CD14-positive monocyte (primary cell): ENCODE measurements around the gene TMEM114. TPM values are rescaled to one million over a fixed set of nuclear protein-coding genes. Genes with fewer than 3 reads are reported as not detected.

ENCODE experiments used
- DNase-seq, 3 donors: peaks; one replicate each; pipeline ENCODE4 v3.0.0-alpha.2; 2011 to 2022
- H2AFZ ChIP-seq: 2 replicates; pipeline ENCODE4 v1.6.0; 2012; ENCODE audit warnings: mild to moderate bottlenecking, low read depth, low read length, inconsistent platforms; ENCODE audit not compliant: insufficient read depth, poor library complexity, severe bottlenecking
- H3K27ac ChIP-seq, 2 donors: 1 replicate in 1 of 2; 2 replicates in 1 of 2; pipeline ENCODE4 v1.5.1; 2012 to 2013; ENCODE audit warnings: low read length in 2 of 2, control low read depth in 1 of 2, inconsistent platforms in 1 of 2, low read depth in 1 of 2, mild to moderate bottlenecking in 1 of 2
- H3K27me3 ChIP-seq, 2 donors: one replicate each; pipeline versions ENCODE4 v1.6.0 to v1.6.1; 2011 to 2013; ENCODE audit warnings: low read length in 2 of 2; ENCODE audit not compliant: control insufficient read depth in 2 of 2, insufficient read depth in 2 of 2
- H3K36me3 ChIP-seq, 2 donors: replicated peaks in 1 of 2; 1 replicate in 1 of 2; 2 replicates in 1 of 2; pipeline versions ENCODE4 v1.5.1 to v1.6.1; 2012 to 2013; ENCODE audit warnings: low read length in 2 of 2, control low read depth in 1 of 2, inconsistent platforms in 1 of 2, mild to moderate bottlenecking in 1 of 2; ENCODE audit not compliant: insufficient read depth in 2 of 2, control insufficient read depth in 1 of 2
- H3K4me1 ChIP-seq, 2 donors: 1 replicate in 1 of 2; 2 replicates in 1 of 2; pipeline versions ENCODE4 v1.5.1 to v1.6.1; 2012 to 2013; ENCODE audit warnings: low read length in 2 of 2, control low read depth in 1 of 2, inconsistent platforms in 1 of 2, mild to moderate bottlenecking in 1 of 2, moderate library complexity in 1 of 2; ENCODE audit not compliant: insufficient read depth in 2 of 2, control insufficient read depth in 1 of 2
- H3K4me2 ChIP-seq: replicated peaks from 2 replicates; pipeline ENCODE3; 2012; ENCODE audit warnings: low read length, moderate library complexity, mild to moderate bottlenecking; ENCODE audit not compliant: poor library complexity, severe bottlenecking; ENCODE audit errors: extremely low read depth
- H3K4me3 ChIP-seq, 3 experiments: fragments of 200-600 bp in 1 of 3; sonication (generic) in 1 of 3; replicated peaks in 1 of 3; 1 replicate in 2 of 3; 2 replicates in 1 of 3; pipeline ENCODE4 v1.5.1; 2011 to 2013; ENCODE audit warnings: low read length in 3 of 3, mild to moderate bottlenecking in 3 of 3, control low read depth in 2 of 3, low read depth in 2 of 3, inconsistent platforms in 1 of 3, moderate library complexity in 1 of 3
- H3K79me2 ChIP-seq: 2 replicates; pipeline ENCODE4 v1.6.0; 2012; ENCODE audit warnings: mild to moderate bottlenecking, control low read depth, inconsistent platforms, low read length, moderate library complexity; ENCODE audit not compliant: insufficient read depth
- H3K9ac ChIP-seq: 2 replicates; pipeline ENCODE4 v1.6.0; 2017; ENCODE audit warnings: low read length, mild to moderate bottlenecking; ENCODE audit not compliant: insufficient read depth, poor library complexity, severe bottlenecking
- H3K9me3 ChIP-seq, 2 donors: replicated peaks in 1 of 2; 1 replicate in 1 of 2; 2 replicates in 1 of 2; pipeline versions ENCODE4 v1.5.1 to v1.6.1; 2012 to 2013; ENCODE audit warnings: low read length in 2 of 2, control low read depth in 1 of 2; ENCODE audit not compliant: control insufficient read depth in 1 of 2, insufficient read depth in 1 of 2
- H4K20me1 ChIP-seq: 2 replicates; pipeline ENCODE4 v1.6.0; 2012; ENCODE audit warnings: mild to moderate bottlenecking, low read length, control low read depth, moderate library complexity; ENCODE audit not compliant: insufficient read depth
- H3K27ac Mint-ChIP-seq, 7 donors: one replicate each; pipeline ENCODE4 v1.8.0; 2020; ENCODE audit warnings: mild to moderate bottlenecking in 7 of 7, mixed read lengths in 7 of 7, moderate library complexity in 6 of 7, inconsistent platforms in 2 of 7
- H3K27me3 Mint-ChIP-seq, 3 donors: one replicate each; pipeline ENCODE4 v1.8.0; 2021 to 2022; ENCODE audit warnings: low read depth in 3 of 3, mild to moderate bottlenecking in 3 of 3, mixed read lengths in 3 of 3, moderate library complexity in 3 of 3, inconsistent platforms in 1 of 3
- H3K36me3 Mint-ChIP-seq, 2 donors: one replicate each; pipeline ENCODE4 v1.8.0; 2020; ENCODE audit warnings: mixed read lengths in 2 of 2, inconsistent platforms in 1 of 2, mild to moderate bottlenecking in 1 of 2
- H3K4me1 Mint-ChIP-seq: one replicate; pipeline ENCODE4 v1.8.0; 2020; ENCODE audit warnings: mild to moderate bottlenecking, mixed read lengths
- H3K4me3 Mint-ChIP-seq, 2 donors: one replicate each; pipeline ENCODE4 v1.8.0; 2020; ENCODE audit warnings: mild to moderate bottlenecking in 2 of 2, mixed read lengths in 2 of 2, moderate library complexity in 1 of 2
- H3K9me3 Mint-ChIP-seq, 7 donors: one replicate each; pipeline ENCODE4 v1.8.0; 2020 to 2022; ENCODE audit warnings: mixed read lengths in 7 of 7, mild to moderate bottlenecking in 6 of 7, moderate library complexity in 6 of 7, inconsistent platforms in 2 of 7
- WGBS: methylation state at CpG from one replicate; pipeline ENCODE4 v1.1.5; 2013; ENCODE audit warnings: missing lambda C conversion rate; ENCODE audit not compliant: insufficient coverage; 5-methylcytosine and 5-hydroxymethylcytosine counted together
- intact Hi-C, 2 donors: fragments of 100-400 bp; cut with micrococcal nuclease; formaldehyde crosslinking; loops; one replicate each; pipeline versions ENCODE4 v1.15.0 to v1.15.1; 2023
- polyA plus RNA-seq, 3 donors: library from polyadenylated mRNA; depleted of rRNA in 1 of 3; unstranded in 2 of 3; stranded (reverse) in 1 of 3; fragments of 300-500 nt in 2 of 3; fragments of >200 nt in 1 of 3; fragmentation: Illumina TruSeq in 2 of 3; gene quantifications; 1 replicate in 2 of 3; 2 replicates in 1 of 3; pipeline ENCODE4 v1.2.3, GENCODE V29; 2012 to 2021
- TF ChIP-seq, protein P1 (sequence below): fragments of 200-600 bp; IDR thresholded peaks from one replicate; pipeline ENCODE4 v1.8.0; 2022; ENCODE audit warnings: antibody characterized with exemption, mild to moderate bottlenecking

TMEM114 gene
- polyA plus RNA-seq, 3 donors: not detected

DNA sequence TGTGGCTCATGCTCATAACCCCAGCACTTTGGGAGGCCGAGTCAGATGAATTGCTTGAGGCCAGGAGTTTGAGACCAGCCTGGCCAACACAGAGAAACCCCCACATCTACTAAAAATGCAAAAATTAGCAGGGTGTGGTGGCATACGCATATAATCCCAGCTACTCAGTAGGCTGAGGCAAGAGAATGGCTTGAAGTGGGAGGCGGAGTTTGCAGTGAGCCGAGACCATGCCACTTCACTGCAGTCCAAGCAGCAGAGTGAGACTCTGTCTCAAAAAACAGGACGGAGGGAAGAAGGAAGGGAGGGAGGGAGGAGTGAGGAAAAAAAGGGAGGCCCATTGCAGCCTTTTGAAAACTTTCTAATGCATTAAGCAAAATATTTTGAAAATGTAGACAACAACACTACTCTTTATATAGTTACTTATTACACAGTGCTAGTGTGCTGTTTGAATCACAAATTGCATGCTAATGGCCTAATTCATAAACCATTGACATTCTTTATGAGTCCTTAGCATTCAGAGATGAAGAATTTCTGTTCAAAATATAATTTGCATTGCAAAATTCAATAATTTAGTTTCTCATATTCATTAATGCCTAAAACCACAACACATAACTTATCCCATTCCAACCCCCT is 59.4 kb downstream of the TMEM114 start:
- intact Hi-C loops: no loop called here
- peaks cover 4 to 9% (median 8%) of the 10 kb centered on the region in 3 donors for H3K27me3 Mint-ChIP-seq
- Histone ChIP-seq H3K4me2 (no peak overlapping the region), H3K79me2 (no peaks in the 10 kb centered on the region), H3K4me3 (no peak overlapping the region), H3K27me3 (peaks cover 0 to 2% of the 10 kb centered on the region in 2 donors), H4K20me1 (no peaks in the 10 kb centered on the region), H3K36me3 (no peaks in the 10 kb centered on the region), H3K9ac (no peak overlapping the region), H3K4me1 (no peaks in the 10 kb centered on the region), H3K27ac (no peak overlapping the region), H3K9me3 (no peaks in the 10 kb centered on the region), H2AFZ (no peak overlapping the region)
- 100% methylated on average over 1 of the region's 5 CpGs for WGBS
- H3K4me3 Mint-ChIP-seq: no peak overlapping the region
- H3K9me3 Mint-ChIP-seq: peaks cover 0 to 6% (median 0%) of the 10 kb centered on the region in 7 donors
- DNase-seq: no peak
- TF ChIP-seq, protein P1, sequence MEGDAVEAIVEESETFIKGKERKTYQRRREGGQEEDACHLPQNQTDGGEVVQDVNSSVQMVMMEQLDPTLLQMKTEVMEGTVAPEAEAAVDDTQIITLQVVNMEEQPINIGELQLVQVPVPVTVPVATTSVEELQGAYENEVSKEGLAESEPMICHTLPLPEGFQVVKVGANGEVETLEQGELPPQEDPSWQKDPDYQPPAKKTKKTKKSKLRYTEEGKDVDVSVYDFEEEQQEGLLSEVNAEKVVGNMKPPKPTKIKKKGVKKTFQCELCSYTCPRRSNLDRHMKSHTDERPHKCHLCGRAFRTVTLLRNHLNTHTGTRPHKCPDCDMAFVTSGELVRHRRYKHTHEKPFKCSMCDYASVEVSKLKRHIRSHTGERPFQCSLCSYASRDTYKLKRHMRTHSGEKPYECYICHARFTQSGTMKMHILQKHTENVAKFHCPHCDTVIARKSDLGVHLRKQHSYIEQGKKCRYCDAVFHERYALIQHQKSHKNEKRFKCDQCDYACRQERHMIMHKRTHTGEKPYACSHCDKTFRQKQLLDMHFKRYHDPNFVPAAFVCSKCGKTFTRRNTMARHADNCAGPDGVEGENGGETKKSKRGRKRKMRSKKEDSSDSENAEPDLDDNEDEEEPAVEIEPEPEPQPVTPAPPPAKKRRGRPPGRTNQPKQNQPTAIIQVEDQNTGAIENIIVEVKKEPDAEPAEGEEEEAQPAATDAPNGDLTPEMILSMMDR: no peak
- H3K4me1 Mint-ChIP-seq: no peaks in the 10 kb centered on the region
- no peak overlapping the region for H3K27ac Mint-ChIP-seq
- H3K36me3 Mint-ChIP-seq: no peaks in the 10 kb centered on the region

DNA sequence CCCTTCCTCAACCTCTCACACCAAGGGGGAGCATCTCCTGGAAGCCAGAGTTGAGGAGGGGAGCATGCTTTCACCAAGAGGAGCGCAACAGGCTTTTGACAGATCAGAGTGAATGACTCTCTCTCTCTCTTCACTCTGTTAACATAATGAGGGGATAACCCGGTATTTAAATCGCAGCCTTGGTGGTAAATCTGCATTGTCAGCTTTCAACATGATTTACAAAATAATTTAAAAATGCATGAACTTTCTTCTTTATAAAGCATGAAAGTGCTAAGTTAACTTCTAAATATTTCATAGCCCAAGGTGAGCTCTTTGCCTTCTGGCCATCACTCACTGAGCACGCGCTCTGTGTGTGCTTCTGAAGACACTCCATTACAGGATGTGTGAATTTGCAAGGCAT is 61.8 kb downstream of the TMEM114 start:
- H3K27me3 ChIP-seq: peaks cover 0 to 2% of the 10 kb centered on the region in 2 donors
- Mint-ChIP-seq H3K9me3 (peaks cover 0 to 4% (median 0%) of the 10 kb centered on the region in 7 donors), H3K36me3 (no peaks in the 10 kb centered on the region), H3K27ac (peak overlapping the region in 1 of 7 donors; percentile 7), H3K27me3 (peaks cover 4 to 10% (median 6%) of the 10 kb centered on the region in 3 donors), H3K4me3 (no peak overlapping the region), H3K4me1 (no peaks in the 10 kb centered on the region)
- H3K9me3 ChIP-seq: no peaks in the 10 kb centered on the region
- H3K4me1 ChIP-seq: no peaks in the 10 kb centered on the region
- H2AFZ ChIP-seq: no peak overlapping the region
- WGBS: no CpG with 5 or more reads among the region's 5 CpGs
- TF ChIP-seq, protein P1: no peak
- no peaks in the 10 kb centered on the region for H4K20me1 ChIP-seq
- H3K79me2 ChIP-seq: no peaks in the 10 kb centered on the region
- H3K4me3 ChIP-seq: no peak overlapping the region
- intact Hi-C loops: no loop called here
- H3K9ac ChIP-seq: no peak overlapping the region
- DNase-seq: no peak
- H3K36me3 ChIP-seq: no peaks in the 10 kb centered on the region
- H3K4me2 ChIP-seq: no peak overlapping the region
- no peak overlapping the region for H3K27ac ChIP-seq
